HFF-Myc (cell line): ENCODE data around the gene NPL.

ENCODE experiments used
- DNase-seq: peaks from one replicate; pipeline ENCODE4 v3.0.0-alpha.2; 2011; ENCODE audit warnings: low read depth; ENCODE audit errors: extremely low read depth
- H3K4me3 ChIP-seq: replicated peaks from 2 replicates; pipeline ENCODE4 v1.5.1; 2011; ENCODE audit warnings: low read depth, mild to moderate bottlenecking, control low read depth, low read length
- TF ChIP-seq, protein P1 (sequence below): IDR thresholded peaks from 2 replicates; pipeline ENCODE4 v1.5.1; 2012; ENCODE audit warnings: mild to moderate bottlenecking, low read depth, low read length, control low read depth; ENCODE audit errors: missing control alignments

The NPL gene, protein sequence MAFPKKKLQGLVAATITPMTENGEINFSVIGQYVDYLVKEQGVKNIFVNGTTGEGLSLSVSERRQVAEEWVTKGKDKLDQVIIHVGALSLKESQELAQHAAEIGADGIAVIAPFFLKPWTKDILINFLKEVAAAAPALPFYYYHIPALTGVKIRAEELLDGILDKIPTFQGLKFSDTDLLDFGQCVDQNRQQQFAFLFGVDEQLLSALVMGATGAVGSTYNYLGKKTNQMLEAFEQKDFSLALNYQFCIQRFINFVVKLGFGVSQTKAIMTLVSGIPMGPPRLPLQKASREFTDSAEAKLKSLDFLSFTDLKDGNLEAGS

DNA sequence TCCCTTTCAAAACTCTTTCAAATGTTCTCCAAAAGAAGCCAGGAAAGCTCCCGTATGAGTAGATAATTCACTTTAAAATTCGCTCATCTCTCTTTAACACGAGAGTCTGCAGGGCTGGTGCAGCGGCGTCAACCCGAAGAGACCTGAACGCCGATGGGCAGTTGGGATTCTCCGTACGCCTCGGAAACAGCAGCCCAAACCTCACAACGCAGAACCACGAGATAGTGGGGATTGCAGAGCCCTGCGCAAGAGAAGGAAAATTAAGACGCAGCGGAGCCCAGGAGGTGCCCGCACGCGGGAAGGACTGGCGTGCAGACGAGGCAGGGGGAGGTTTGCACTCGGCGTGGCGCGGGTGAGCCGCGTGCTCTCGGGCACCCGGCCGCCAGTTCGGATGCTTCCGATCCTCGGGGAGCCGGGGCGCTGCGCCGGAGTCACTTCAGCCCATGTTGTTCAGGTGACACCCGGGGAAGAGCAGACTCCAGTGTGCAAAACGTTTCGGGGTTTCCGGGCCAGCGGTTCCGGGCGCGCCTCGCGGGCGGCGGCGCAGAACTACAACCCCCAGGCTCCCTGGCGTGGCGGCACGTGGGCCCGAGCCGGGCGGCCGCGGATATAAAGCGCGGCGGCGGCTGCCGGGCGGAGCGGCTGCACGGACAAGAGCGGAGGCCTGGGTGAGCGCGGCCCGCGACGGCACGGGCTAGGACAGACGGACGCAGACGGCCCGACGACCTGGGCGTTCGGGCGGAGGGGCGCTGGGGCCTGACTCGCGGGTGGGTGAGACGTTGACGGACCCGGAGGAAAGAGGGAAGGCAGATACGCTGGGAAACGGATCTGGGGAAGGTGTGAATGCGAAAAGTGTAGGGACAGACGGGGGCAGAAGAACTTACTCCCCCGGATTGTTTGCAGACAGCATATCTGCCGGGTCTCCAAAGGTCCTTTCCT lies at the start of gene NPL:
NPL (plus strand) TSS at position 636 of the 939 bp plus-strand sequence. CDS start 4,599 bp downstream, outside the sequence.
- peak; percentile 11 for DNase-seq
- peak within 1 kb of the TSS; percentile 55 for H3K4me3 ChIP-seq
- TF ChIP-seq, protein P1, sequence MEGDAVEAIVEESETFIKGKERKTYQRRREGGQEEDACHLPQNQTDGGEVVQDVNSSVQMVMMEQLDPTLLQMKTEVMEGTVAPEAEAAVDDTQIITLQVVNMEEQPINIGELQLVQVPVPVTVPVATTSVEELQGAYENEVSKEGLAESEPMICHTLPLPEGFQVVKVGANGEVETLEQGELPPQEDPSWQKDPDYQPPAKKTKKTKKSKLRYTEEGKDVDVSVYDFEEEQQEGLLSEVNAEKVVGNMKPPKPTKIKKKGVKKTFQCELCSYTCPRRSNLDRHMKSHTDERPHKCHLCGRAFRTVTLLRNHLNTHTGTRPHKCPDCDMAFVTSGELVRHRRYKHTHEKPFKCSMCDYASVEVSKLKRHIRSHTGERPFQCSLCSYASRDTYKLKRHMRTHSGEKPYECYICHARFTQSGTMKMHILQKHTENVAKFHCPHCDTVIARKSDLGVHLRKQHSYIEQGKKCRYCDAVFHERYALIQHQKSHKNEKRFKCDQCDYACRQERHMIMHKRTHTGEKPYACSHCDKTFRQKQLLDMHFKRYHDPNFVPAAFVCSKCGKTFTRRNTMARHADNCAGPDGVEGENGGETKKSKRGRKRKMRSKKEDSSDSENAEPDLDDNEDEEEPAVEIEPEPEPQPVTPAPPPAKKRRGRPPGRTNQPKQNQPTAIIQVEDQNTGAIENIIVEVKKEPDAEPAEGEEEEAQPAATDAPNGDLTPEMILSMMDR, result no peak

DNA sequence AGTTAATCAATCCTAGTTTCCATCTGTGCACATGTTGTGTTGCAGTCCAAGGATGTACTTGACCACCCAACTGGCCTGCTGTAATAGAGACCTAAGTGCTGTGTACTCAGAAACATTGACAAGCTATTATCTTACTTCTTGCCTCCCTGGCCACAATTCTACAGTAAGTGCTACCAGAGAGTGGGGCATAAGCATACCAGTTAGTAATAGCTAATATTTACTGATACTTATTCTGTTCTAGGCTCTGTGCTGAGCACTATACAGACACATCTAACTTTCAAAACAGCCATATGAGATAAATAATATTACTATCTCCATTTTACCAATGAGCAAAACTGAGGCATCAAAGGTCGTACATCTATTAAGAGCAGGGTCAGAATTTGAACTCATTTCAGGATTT lies 49.5 kb upstream of the NPL start:
- no peak overlapping the region for H3K4me3 ChIP-seq
- DNase-seq, result no peak
- TF ChIP-seq, protein P1, result no peak

DNA sequence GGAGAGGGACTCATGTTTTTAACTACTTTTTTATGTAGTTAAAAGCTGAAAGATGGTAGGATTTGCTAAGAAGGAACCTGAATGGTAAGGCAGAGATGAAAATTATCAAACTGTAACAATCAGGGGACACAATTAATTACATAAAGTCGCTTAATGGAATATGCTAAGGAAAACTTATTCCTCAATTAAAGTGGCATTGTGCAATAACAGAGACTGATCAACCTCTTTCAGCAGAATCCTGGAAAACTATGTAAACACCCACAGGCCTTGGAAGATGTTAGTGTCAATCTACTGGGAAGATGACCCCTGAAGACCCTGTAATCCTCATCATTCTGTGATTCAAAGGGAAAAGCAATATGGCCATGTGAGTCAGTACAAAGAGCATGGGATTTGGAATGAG lies 46.8 kb upstream of the NPL start:
- H3K4me3 ChIP-seq, result no peak overlapping the region
- no peak for DNase-seq
- TF ChIP-seq, protein P1, result no peak

DNA sequence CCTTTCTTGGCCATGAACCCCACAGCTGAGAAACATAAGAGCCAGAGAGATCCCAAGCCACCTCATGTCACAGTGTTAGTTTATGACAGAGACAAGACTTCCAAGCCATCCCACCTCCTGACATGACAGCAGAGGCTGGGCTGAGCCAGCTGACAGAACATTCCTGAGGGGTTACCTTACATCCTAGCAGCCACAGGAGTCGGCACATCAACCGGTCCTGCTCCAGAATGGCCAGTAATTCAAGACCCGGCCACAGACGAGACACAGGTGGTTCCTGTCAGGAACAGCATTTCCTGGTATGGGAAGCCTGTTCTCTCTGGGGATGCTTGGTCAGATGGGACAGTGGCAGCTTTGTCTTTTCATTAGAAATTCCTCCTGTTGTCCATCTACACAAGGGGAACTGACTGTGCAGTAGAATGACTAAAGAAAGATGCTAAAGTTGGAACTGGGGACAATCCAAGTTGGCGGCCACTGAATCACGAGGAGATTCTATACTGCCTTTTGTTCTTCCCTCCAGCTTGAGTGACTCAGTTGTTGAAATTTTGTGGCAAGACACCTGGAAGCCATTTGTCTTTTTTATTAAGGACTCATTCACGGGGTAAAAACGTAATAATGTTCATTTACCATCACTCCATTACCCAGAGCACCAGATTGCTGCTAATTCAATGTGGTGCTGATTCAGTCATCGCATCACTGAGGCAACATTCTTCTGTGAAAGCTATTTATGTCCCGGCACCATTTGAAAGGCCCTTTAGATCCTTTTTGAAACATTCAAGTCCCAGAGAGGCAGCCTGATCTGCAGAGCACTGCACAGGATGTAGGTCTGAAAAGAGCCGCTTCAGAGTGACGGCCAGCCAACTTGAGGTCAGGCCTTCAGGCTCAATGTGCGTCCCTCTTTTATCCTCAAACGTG lies 37.2 kb upstream of the NPL start:
- DNase-seq, result no peak
- H3K4me3 ChIP-seq, result no peak overlapping the region
- TF ChIP-seq, protein P1, result no peak

DNA sequence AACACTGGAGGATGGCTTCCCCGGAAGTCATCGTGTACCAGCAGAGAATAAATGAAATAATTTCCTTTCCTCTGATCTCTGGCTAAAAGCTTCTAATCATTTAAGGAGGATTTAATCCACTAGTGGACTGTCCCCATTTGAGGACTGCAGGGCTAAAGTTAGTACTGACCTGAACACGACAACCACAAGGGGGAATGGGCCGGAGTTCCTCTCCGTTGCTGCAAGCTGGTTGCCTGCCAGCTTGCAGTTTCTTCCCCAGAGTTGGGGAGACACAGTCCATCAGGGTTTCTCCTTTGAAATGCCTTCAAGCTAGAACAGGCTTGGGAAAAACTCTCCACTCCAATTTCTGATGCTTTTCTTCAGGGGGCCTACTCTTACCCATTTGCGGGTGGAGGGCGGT lies 35.5 kb upstream of the NPL start:
- TF ChIP-seq, protein P1, result no peak
- no peak for DNase-seq
- no peak overlapping the region for H3K4me3 ChIP-seq
